Left kidney (tissue), 2 donors: ENCODE measurements around the gene RNF213. TPM values are rescaled to one million over a fixed set of nuclear protein-coding genes. Genes with fewer than 3 reads are reported as not detected.

Experiments
- DNase-seq: peaks from one replicate; pipeline ENCODE4 v3.0.0-alpha.2; 2013
- polyA plus RNA-seq: library from polyadenylated mRNA; unstranded; fragments of 120-200 nt; gene quantifications from one replicate; pipeline ENCODE4 v1.2.1, GENCODE V29; 2013; ENCODE audit not compliant: insufficient read length

The RNF213 gene
- polyA plus RNA-seq, 1 donor, result 99.9 TPM

- no peak for DNase-seq
Observed at GRCh38 chr17:80372922-80373570, 112.4 kb downstream of the RNF213 start.

GRCh38 chr17:80374039-80374731, 113.5 kb downstream of the RNF213 start:
- DNase-seq, result no peak

- DNase-seq, result no peak
Observed at GRCh38 chr17:80374732-80375585, 114.3 kb downstream of the RNF213 start.

- no peak for DNase-seq
Observed at GRCh38 chr17:80376531-80376930, 115.9 kb downstream of the RNF213 start.

GRCh38 chr17:80377798-80378197, 117.1 kb downstream of the RNF213 start:
- DNase-seq, result no peak

GRCh38 chr17:80379348-80379747, 118.7 kb downstream of the RNF213 start:
- no peak for DNase-seq

GRCh38 chr17:80380068-80380467, 119.4 kb downstream of the RNF213 start:
- DNase-seq, result no peak

GRCh38 chr17:80380555-80381002, 119.9 kb downstream of the RNF213 start:
- no peak for DNase-seq

GRCh38 chr17:80381416-80381923, 120.8 kb downstream of the RNF213 start:
- DNase-seq, result no peak

- no peak for DNase-seq
Observed at GRCh38 chr17:80382446-80382845, 121.8 kb downstream of the RNF213 start.

GRCh38 chr17:80382956-80383355, 122.3 kb downstream of the RNF213 start:
- no peak for DNase-seq

- no peak for DNase-seq
Observed at GRCh38 chr17:80384078-80384960, 123.7 kb downstream of the RNF213 start.

GRCh38 chr17:80385046-80385445, 124.4 kb downstream of the RNF213 start:
- no peak for DNase-seq

GRCh38 chr17:80386341-80386740, 125.7 kb downstream of the RNF213 start:
- no peak for DNase-seq

GRCh38 chr17:80387071-80387470, 126.4 kb downstream of the RNF213 start:
- DNase-seq, result no peak

- no peak for DNase-seq
Observed at GRCh38 chr17:80388175-80388574, 127.5 kb downstream of the RNF213 start.

GRCh38 chr17:80388601-80389000, 127.9 kb downstream of the RNF213 start:
- no peak for DNase-seq

- no peak for DNase-seq
Observed at GRCh38 chr17:80389011-80389995, 128.7 kb downstream of the RNF213 start.

GRCh38 chr17:80393241-80393890, 132.7 kb downstream of the RNF213 start:
- no peak for DNase-seq

GRCh38 chr17:80393961-80394360, 133.3 kb downstream of the RNF213 start:
- DNase-seq, result no peak
